GM03348 (cell line): ENCODE results near the gene PIGR.

ENCODE experiments used
- DNase-seq: peaks from one replicate; pipeline ENCODE4 v3.0.0; 2012; ENCODE audit warnings: low spot score

The PIGR gene

GRCh38 chr1:206890125-206891060 is 55.9 kb downstream of the PIGR start:
- DNase-seq: no peak

DNA sequence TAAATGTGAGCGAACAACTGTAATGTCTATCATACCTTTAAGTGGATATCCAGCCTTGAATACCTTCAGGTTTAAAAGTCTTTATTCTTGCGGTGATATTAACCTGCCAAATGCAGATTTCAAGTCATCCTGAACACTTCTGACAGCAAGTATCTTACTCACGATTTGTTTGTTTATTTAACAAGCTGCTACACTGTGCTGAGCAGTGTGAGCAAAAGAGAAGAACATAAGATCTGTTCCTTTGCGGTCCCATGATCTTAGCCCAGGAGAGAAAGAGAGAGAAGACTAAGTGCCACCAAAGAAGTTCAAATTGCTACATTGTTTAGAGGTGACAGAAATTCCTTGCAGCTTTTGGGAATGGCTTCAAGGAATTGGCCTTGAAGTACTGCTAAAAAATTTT is 58.6 kb downstream of the PIGR start:
- DNase-seq: no peak

DNA sequence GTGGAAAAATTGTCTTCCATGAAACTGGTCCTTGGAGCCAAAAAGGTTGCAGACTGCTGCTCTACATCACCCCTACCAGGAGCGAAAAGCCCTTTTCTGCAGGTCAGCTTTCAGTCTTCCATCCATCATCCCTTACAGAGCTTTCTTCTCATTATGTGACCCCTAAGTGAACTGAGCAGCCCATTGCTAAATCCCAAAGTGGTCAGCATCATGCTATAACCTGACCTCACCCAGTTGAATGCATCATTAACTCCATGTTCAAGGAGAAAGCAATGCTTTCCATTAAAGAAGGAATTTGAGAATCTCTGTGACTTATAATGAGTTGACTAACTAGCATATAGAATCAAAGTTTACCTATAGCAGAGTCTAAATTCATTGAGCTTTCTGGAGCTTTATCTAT is 59.4 kb downstream of the PIGR start:
- DNase-seq: no peak

DNA sequence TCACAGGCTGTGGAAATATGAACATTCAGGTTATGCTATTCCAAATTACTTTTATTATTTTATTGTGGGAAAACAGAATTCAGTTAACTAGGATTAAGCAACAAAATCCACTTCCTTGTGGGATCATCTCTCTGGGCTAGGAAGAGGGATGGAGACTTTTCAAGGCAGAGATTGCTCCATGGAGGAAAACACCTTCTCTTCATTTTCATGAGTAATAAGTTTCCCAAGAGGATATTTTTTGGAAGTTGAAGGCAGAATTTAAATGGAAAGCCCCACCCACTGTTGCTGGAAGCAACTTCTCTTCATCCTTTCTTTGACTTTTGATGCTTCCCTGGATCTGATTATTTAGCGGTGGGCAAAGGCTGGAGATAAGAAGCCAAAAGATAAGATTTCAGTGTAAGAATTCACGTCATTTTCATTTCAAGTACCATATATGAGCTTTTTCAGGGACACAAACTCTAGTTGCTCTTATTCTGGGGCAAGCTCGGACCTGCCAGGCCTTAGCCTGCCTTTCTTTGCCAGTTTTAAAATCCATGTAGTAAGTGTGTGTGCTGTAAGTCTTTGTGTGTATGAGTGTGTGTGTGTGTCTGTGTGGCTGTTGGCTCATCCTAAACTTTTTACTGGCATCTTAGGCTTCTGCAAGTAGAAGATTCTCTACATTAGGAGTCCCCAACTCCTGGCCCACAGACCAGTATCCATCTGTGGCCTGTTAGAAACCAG is 60.8 kb downstream of the PIGR start:
- DNase-seq: no peak

DNA sequence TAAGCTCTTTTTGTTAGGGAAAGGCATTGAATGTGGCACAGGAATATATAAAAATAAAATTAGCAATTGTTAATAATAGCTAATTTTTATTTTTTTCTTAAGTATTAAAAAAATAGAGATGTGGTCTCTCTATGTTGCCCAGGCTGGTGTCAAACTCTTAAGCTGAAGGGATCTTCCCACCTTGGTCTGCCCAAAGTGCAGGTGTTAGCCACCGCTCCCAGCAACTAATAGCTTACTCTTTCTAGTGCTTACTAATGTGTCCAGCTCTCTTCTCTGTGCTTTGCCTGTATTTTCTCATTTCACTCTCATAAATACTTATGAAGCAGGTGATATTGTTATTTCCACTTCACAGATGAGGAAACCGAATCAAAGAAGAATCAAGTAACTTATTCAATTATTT is 62.4 kb downstream of the PIGR start:
- no peak for DNase-seq

- DNase-seq: no peak
Observed at GRCh38 chr1:206883160-206883559, 63.1 kb downstream of the PIGR start.

DNA sequence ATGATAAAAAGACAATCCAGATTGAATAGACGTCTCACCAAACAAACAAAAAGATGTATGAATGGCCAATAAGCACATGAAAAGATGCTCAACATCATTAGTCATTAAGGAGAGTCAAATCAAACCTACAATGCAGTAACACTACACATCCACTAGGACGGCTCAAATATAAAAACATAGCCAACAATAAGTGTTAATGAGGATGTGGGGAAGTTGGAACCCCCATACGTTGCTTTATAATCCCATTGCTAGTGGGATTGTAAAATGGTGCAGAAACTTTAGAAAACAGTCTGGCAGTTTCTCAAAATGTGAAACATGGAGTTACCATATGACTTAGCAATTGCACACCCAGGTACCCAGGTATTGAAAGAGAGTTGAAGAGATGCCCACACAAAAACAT is 63.7 kb downstream of the PIGR start:
- no peak for DNase-seq

GRCh38 chr1:206880314-206880713 is 66.0 kb downstream of the PIGR start:
- no peak for DNase-seq
